Neural crest cell (in vitro differentiated cells): ENCODE results near the gene P3R3URF. TPM values are rescaled to one million over a fixed set of nuclear protein-coding genes. Genes with fewer than 3 reads are reported as not detected.

Experiments used
- DNase-seq: peaks from one replicate; pipeline ENCODE4 v3.0.0; 2021; ENCODE audit warnings: low read depth, mixed read lengths, low spot score
- H3K27ac Mint-ChIP-seq: one replicate; pipeline ENCODE4 v1.8.0; 2021; ENCODE audit warnings: mild to moderate bottlenecking, mixed read lengths; ENCODE audit not compliant: unreplicated experiment
- H3K27me3 Mint-ChIP-seq: 2 replicates; pipeline ENCODE4 v1.8.0; 2021; ENCODE audit warnings: low read depth, mild to moderate bottlenecking, mixed read lengths
- H3K36me3 Mint-ChIP-seq: 2 replicates; pipeline ENCODE4 v1.8.0; 2021; ENCODE audit warnings: low read depth, mild to moderate bottlenecking, mixed read lengths
- H3K4me1 Mint-ChIP-seq: 2 replicates; pipeline ENCODE4 v1.8.0; 2021; ENCODE audit warnings: mixed read lengths
- H3K4me3 Mint-ChIP-seq: one replicate; pipeline ENCODE4 v1.8.0; 2021; ENCODE audit warnings: mild to moderate bottlenecking, mixed read lengths
- H3K9me3 Mint-ChIP-seq: 2 replicates; pipeline ENCODE4 v1.8.0; 2021; ENCODE audit warnings: mixed read lengths
- CTCF ChIP-seq: fragments of 200-600 bp; sonication (generic); conservative IDR thresholded peaks from 2 replicates; pipeline ENCODE4 v1.5.0; 2021; ENCODE audit warnings: antibody characterized with exemption, mild to moderate bottlenecking
- total RNA-seq: library from RNA; stranded (reverse); gene quantifications from 2 replicates; pipeline ENCODE4 v1.2.1, GENCODE V29; 2021

The P3R3URF gene
- total RNA-seq, 1 donor from 2014 or later: not detected

GRCh38 chr1:46219551-46220520, 43.5 kb upstream of the P3R3URF start:
- no peak for TF ChIP-seq CTCF
- peaks cover 3% of the 10 kb centered on the region for H3K9me3 Mint-ChIP-seq
- no peak overlapping the region for H3K4me3 Mint-ChIP-seq
- peak overlapping the region; percentile 44 for H3K27ac Mint-ChIP-seq
- H3K4me1 Mint-ChIP-seq: peaks cover 49% of the 10 kb centered on the region
- no peaks in the 10 kb centered on the region for H3K27me3 Mint-ChIP-seq
- DNase-seq: no peak
- peaks cover 7% of the 10 kb centered on the region for H3K36me3 Mint-ChIP-seq

- peaks cover 3% of the 10 kb centered on the region for H3K9me3 Mint-ChIP-seq
- peaks cover 40% of the 10 kb centered on the region for H3K4me1 Mint-ChIP-seq
- H3K4me3 Mint-ChIP-seq: no peak overlapping the region
- no peak for DNase-seq
- no peaks in the 10 kb centered on the region for H3K27me3 Mint-ChIP-seq
- H3K27ac Mint-ChIP-seq: no peak overlapping the region
- H3K36me3 Mint-ChIP-seq: peaks cover 7% of the 10 kb centered on the region
- TF ChIP-seq CTCF: no peak
Measured at GRCh38 chr1:46218443-46218842, 42.2 kb upstream of the P3R3URF start.

GRCh38 chr1:46215504-46215903, 39.2 kb upstream of the P3R3URF start:
- Mint-ChIP-seq H3K36me3 (peaks cover 7% of the 10 kb centered on the region), H3K27ac (no peak overlapping the region), H3K4me3 (no peak overlapping the region), H3K4me1 (peaks cover 12% of the 10 kb centered on the region), H3K9me3 (peaks cover 3% of the 10 kb centered on the region), H3K27me3 (no peaks in the 10 kb centered on the region)
- DNase-seq: no peak
- no peak for TF ChIP-seq CTCF

- Mint-ChIP-seq H3K27ac (no peak overlapping the region), H3K4me3 (no peak overlapping the region), H3K4me1 (peaks cover 19% of the 10 kb centered on the region), H3K9me3 (peaks cover 3% of the 10 kb centered on the region), H3K27me3 (no peaks in the 10 kb centered on the region), H3K36me3 (peaks cover 3% of the 10 kb centered on the region)
- no peak for DNase-seq
- TF ChIP-seq CTCF: no peak
Measured at GRCh38 chr1:46211051-46211450, 34.8 kb upstream of the P3R3URF start.

- Mint-ChIP-seq H3K9me3 (peaks cover 3% of the 10 kb centered on the region), H3K36me3 (peaks cover 3% of the 10 kb centered on the region), H3K27ac (no peak overlapping the region), H3K27me3 (no peaks in the 10 kb centered on the region), H3K4me1 (peaks cover 24% of the 10 kb centered on the region), H3K4me3 (no peak overlapping the region)
- no peak for DNase-seq
- TF ChIP-seq CTCF: no peak
Measured at GRCh38 chr1:46210561-46210960, 34.3 kb upstream of the P3R3URF start.
